Smooth muscle cell of the umbilical artery (primary cell): ENCODE results near the gene YDJC. TPM values are rescaled to one million over a fixed set of nuclear protein-coding genes. Genes with fewer than 3 reads are reported as not detected.

Experiments
- total RNA-seq: library from RNA; depleted of rRNA; stranded (reverse); fragments of >200 nt; gene quantifications from 2 replicates; pipeline ENCODE4 v1.2.3, GENCODE V29; 2014

Gene YDJC
- total RNA-seq = 8.3 and 17.2 TPM in 2 replicates

GRCh38 chr22:21629255-21630149 lies at the start of gene YDJC:
TSS of gene YDJC (minus strand) at chr22:21630022. CDS start at chr22:21630014, 8 bp downstream.

DNA sequence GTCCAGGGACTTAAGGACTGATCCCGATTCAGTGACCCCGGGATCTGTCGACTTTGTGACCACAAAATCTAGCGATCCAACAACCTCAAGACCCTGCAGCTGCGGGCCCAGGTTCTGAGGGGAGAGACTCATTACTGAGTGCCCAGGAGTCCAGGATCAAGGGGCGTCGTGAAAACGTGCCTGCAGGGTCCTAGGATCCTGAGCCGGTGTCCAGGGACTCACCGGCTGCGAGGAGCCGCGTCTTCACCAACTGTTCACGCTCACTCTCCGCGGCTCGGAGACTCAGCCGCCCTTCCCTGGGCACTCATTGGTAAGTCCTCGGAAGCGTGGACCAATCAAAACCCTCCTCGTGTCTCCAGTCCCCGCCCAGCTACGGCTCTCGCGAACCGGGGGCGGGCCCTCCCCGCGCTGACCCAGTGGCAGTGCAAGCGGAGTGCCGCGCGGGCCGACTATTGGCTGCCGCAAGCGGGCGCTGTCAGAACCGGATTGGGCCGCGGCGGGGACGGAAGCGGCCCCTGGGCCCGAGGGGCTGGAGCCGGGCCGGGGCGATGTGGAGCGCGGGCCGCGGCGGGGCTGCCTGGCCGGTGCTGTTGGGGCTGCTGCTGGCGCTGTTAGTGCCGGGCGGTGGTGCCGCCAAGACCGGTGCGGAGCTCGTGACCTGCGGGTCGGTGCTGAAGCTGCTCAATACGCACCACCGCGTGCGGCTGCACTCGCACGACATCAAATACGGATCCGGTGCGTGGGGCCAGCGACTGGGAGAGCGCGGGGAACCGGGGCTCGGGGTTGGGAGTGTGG lies 12.2 kb upstream of the YDJC start, which contains the start of gene SDF2L1:
Gene SDF2L1 (plus strand): TSS at position 514 of the 795 bp plus-strand sequence. CDS start 35 bp downstream, at position 549.

DNA sequence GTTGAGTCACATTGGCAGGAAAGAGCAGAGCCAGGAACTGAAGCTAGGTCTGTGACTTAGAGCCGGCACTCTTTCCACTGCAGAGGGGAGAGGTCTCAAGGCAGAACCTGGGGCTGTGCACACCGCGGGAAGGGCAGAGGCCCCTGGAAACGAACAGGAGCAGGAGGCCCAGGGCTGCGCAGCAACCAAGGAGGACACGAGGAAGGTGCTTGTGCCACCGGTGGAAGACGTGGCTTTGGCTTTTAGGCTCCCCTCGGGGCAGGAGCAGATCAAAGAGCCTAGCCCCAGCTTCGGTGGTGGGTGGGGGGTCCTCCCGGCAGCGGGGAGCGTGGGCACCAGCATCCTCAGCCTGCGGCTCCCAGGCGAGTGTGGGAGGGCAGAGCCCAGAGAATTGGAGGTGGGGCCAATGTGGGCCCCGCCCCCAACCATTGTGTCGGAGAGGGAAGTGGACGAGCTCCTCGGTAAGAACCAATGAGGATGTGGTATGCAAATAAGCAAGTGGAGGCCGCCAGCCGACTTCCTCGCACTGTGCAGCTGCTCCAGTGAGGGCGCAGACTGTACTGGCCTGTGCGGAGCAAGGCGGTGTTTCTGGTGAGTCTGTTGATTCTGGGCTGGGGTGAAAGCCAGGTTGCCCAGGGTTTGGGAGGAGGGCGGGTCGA lies 2.5 kb upstream of the YDJC start, which contains the start of gene CCDC116:
Gene CCDC116 (plus strand): TSS at position 524 of the 659 bp plus-strand sequence. CDS start 422 bp downstream, outside the sequence.

Other genes starting within 250 kb of the YDJC start
- 0.05 TPM in 1 of 2 replicates, not detected in the other for gene RIMBP3B, start 246.3 kb downstream of the YDJC start, total RNA-seq
- 2.4 and 3.4 TPM in 2 replicates for gene HIC2, start 212.7 kb downstream of the YDJC start, total RNA-seq
- gene TMEM191C, start 162.6 kb downstream of the YDJC start, total RNA-seq = 0.30 and 1.6 TPM in 2 replicates
- gene RIMBP3C, start 78.6 kb downstream of the YDJC start, total RNA-seq = 0.14 and 0.59 TPM in 2 replicates
- 22.0 and 39.2 TPM in 2 replicates for gene UBE2L3, start 62.3 kb downstream of the YDJC start, total RNA-seq
- under 0.01 and 0.18 TPM in 2 replicates for gene CCDC116, start 2.7 kb upstream of the YDJC start, total RNA-seq
- gene SDF2L1, start 12.3 kb upstream of the YDJC start, total RNA-seq = 29.7 and 35.6 TPM in 2 replicates
- 17.8 and 29.6 TPM in 2 replicates for gene PPIL2, start 36.0 kb upstream of the YDJC start, total RNA-seq
- gene YPEL1, start 105.8 kb upstream of the YDJC start, total RNA-seq = 0.37 and 0.59 TPM in 2 replicates
- 47.2 and 76.2 TPM in 2 replicates for gene MAPK1, start 237.6 kb upstream of the YDJC start, total RNA-seq